ENCODE data around the gene MT3.

DNA sequence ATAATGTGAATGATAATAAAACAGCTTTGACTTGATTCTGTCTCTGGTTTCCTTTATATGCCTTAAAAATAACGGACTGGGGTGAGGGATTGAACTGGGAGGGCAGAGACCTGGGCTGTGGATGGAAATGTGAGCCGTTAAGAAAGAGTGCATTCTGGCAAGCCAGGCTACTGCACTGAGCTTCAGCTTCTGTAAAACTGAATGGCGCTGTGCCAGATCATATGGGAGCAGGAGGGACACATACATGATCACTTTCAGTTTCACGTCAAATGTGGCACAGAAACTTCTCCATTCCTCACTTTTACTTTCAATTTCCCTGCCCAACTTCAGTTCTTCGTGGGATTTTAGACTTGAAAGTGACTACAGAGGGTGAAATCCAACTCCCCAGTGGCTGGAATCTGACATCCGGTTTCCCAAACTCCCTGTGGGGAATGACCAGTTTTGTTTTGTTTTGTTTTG lies 20.2 kb downstream of the MT3 start:
- TF ChIP-seq EZH2phosphoT487 (IDR thresholded peaks at IDR 0.05; ENCODE audit: low read depth) (no peak), CTCF (IDR thresholded peaks at IDR 0.05; ENCODE audit: low read depth, low read length) (no peak)

Measured in OCI-LY3 (cell line).